Dermis lymphatic vessel endothelial cell (primary cell): ENCODE data around the gene CGB5. TPM values are rescaled to one million over a fixed set of nuclear protein-coding genes. Genes with fewer than 3 reads are reported as not detected.

Experiments used
- total RNA-seq: library from RNA; depleted of rRNA; stranded (reverse); fragments of >200 nt; gene quantifications from 2 replicates; pipeline ENCODE4 v1.2.1, GENCODE V29; 2014

CGB5 gene
- total RNA-seq: not detected in 2 replicates

GRCh38 chr19:49043548-49043947, at the start of gene CGB5:
TSS of gene CGB5 (plus strand) at chr19:49043848. CDS start at chr19:49044210, 362 bp downstream.

GRCh38 chr19:49017041-49017665, 26.5 kb upstream of the CGB5 start, which contains the start of gene LHB:
TSS of gene LHB (minus strand) at chr19:49017091. CDS start at chr19:49017081, 10 bp downstream.

GRCh38 chr19:49024233-49024632, 19.4 kb upstream of the CGB5 start, which contains the start of gene CGB3:
TSS of gene CGB3 (minus strand) at chr19:49024333. CDS start at chr19:49023971, 362 bp downstream.

GRCh38 chr19:49031642-49032301, 11.9 kb upstream of the CGB5 start, which contains the start of gene CGB2:
TSS of gene CGB2 (plus strand) at chr19:49031890. CDS start at chr19:49032096, 206 bp downstream.

GRCh38 chr19:49036815-49037214, 6.8 kb upstream of the CGB5 start, which contains the start of gene CGB1:
TSS of gene CGB1 (minus strand) at chr19:49036895. CDS start at chr19:49036711, 184 bp downstream.

GRCh38 chr19:49049011-49049410, 5.4 kb downstream of the CGB5 start, which contains the start of gene CGB8:
TSS of gene CGB8 (minus strand) at chr19:49049111. CDS start at chr19:49048739, 372 bp downstream.

GRCh38 chr19:49057636-49058234, 14.1 kb downstream of the CGB5 start, which contains the start of gene CGB7:
TSS of gene CGB7 (minus strand) at chr19:49057749. CDS start at chr19:49055375, 2,374 bp downstream.

GRCh38 chr19:49064768-49065611, 21.3 kb downstream of the CGB5 start, which contains the start of gene NTF4:
TSS of gene NTF4 (minus strand) at chr19:49064818. CDS start at chr19:49061997, 2,821 bp downstream.

GRCh38 chr19:49085020-49085867, 41.6 kb downstream of the CGB5 start, which contains the start of gene SNRNP70:
TSS of gene SNRNP70 (plus strand) at chr19:49085451. CDS start at chr19:49086415, 964 bp downstream.

Other genes with a start within 250 kb of the CGB5 start
- 23.5 and 26.8 TPM in 2 replicates for gene BCAT2, start 232.8 kb upstream of the CGB5 start, total RNA-seq
- 3.0 and 6.2 TPM in 2 replicates for gene HSD17B14, start 207.4 kb upstream of the CGB5 start, total RNA-seq
- gene PLEKHA4, start 175.2 kb upstream of the CGB5 start, total RNA-seq: 5.3 and 7.6 TPM in 2 replicates
- 34.9 and 52.9 TPM in 2 replicates for gene PPP1R15A, start 171.4 kb upstream of the CGB5 start, total RNA-seq
- gene TULP2, start 145.1 kb upstream of the CGB5 start, total RNA-seq: 0.09 and 0.11 TPM in 2 replicates
- 142 and 143 TPM in 2 replicates for gene NUCB1, start 143.5 kb upstream of the CGB5 start, total RNA-seq
- gene DHDH, start 110.1 kb upstream of the CGB5 start, total RNA-seq: not detected in 2 replicates
- 71.3 and 87.3 TPM in 2 replicates for gene BAX, start 89.0 kb upstream of the CGB5 start, total RNA-seq
- gene FTL, start 78.5 kb upstream of the CGB5 start, total RNA-seq: 786 and 994 TPM in 2 replicates
- gene GYS1, start 50.5 kb upstream of the CGB5 start, total RNA-seq: 13.4 and 13.8 TPM in 2 replicates
- 106 and 141 TPM in 2 replicates for gene RUVBL2, start 50.0 kb upstream of the CGB5 start, total RNA-seq
- 0.17 and 0.22 TPM in 2 replicates for gene LHB, start 26.8 kb upstream of the CGB5 start, total RNA-seq
- gene CGB3, start 19.5 kb upstream of the CGB5 start, total RNA-seq: not detected in 2 replicates
- gene CGB2, start 12.0 kb upstream of the CGB5 start, total RNA-seq: not detected in 2 replicates
- not detected in 2 replicates for gene CGB1, start 7.0 kb upstream of the CGB5 start, total RNA-seq
- gene CGB8, start 5.3 kb downstream of the CGB5 start, total RNA-seq: not detected in 2 replicates
- gene CGB7, start 13.9 kb downstream of the CGB5 start, total RNA-seq: not detected in 2 replicates
- not detected in 2 replicates for gene NTF4, start 21.0 kb downstream of the CGB5 start, total RNA-seq
- under 0.01 TPM in 1 of 2 replicates, not detected in the other for gene KCNA7, start 28.9 kb downstream of the CGB5 start, total RNA-seq
- gene SNRNP70, start 41.6 kb downstream of the CGB5 start, total RNA-seq: 149 and 151 TPM in 2 replicates
- 1.2 and 2.8 TPM in 2 replicates for gene LIN7B, start 70.5 kb downstream of the CGB5 start, total RNA-seq
- gene C19orf73, start 75.3 kb downstream of the CGB5 start, total RNA-seq: 0.43 TPM in 2 replicates
- gene PPFIA3, start 75.7 kb downstream of the CGB5 start, total RNA-seq: 6.6 and 8.0 TPM in 2 replicates
- gene HRC, start 111.5 kb downstream of the CGB5 start, total RNA-seq: under 0.01 TPM in 1 of 2 replicates, not detected in the other
- gene TRPM4, start 113.9 kb downstream of the CGB5 start, total RNA-seq: 16.2 and 17.2 TPM in 2 replicates